ENCODE results near the gene THOC7.

Gene THOC7

DNA sequence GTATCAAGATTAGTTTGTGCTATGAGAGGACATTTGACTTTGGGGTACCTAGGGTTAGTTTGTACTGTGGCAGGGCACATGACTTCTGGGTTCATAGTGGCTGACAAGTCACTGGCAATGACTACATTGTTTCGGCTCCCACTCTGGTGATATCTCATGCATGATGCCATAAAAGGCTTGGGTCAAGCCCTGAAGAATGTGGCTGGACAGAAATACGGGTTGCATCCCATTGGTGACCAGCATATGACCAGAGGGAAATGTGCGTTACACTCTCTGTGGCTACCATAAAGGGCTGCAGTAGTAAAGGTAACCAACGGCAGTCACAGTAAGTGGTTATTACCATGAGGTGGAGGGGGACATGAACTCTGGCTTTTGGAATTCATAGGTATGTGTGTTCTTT lies 18.4 kb downstream of the THOC7 start:
- DNase-seq (ENCODE audit: low read depth) = no peak

DNA sequence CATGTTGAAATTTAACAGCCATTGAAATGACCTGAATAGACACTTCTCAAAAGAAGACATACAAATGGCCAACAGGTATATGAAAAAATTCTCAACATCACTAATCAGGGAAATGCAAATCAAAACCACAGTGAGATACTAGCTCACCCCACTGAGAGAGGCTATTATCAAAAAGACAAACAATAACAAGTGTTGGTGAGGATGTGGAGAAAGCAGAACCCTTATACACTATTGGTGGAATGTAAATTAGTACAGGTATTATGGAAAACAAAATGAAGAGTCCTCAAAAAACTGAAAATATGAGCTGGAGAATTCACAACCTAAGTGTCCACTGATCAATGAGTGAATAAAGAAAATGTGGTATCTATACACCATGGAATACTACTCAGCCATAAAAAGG lies 21.5 kb downstream of the THOC7 start:
- no peak for DNase-seq (ENCODE audit: low read depth)

DNA sequence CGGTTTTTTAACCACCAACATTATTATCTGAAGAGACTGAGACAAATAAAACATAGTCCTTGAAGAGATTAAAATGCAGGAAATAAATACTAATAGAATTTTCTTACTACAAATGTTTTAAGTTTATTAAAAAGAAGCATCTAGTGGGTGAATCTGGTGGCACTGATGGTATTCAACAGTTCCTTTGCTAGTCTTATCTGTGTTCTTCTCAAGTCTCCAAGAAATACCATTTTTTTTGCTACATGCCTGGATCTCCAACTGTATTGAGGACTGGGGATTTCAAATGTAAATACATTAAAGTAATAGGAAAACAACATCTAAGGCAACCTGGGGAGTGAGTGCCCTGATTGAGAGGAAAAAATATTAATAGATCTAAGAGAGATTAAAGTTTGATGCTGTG lies 21.9 kb downstream of the THOC7 start:
- DNase-seq (ENCODE audit: low read depth) = no peak

DNA sequence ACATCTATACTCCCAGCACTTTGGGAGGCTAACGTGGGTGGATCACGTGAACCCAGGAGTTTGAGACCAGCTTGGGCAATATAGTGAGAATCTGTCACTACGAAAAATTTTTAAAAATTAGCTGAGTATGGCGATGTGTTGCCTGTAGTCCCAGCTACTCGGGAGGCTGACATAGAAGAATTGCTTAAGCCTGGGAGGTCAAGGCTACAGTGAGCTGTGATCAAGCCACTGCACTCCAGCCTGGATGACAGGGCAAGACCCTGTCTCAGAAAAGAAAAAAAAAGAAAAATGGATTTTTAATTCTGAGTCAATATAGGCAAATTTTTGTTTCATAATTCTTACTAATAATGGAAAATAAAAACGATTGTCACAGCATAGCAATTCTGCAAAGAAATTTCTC lies 31.2 kb downstream of the THOC7 start:
- no peak for DNase-seq (ENCODE audit: low read depth)

DNA sequence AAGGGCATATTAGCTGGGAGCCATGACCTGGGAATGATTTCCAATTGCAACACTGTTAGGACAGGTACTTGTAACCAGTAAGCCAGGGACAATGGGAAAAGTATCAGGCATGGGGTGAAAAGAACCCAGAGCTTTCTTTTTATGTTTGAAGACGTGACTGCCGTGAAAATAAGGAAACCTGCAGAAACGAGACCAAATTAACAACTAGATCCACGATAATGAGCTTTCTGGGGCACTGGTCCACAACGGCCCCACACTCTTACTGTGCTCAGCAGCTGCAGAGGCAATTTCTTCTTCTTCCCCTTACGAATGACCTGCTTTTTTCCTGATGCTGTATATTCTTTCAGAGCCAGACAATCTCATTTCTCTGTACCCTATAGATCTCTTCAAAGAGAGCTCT lies 33.1 kb downstream of the THOC7 start:
- DNase-seq (ENCODE audit: low read depth) = no peak

DNA sequence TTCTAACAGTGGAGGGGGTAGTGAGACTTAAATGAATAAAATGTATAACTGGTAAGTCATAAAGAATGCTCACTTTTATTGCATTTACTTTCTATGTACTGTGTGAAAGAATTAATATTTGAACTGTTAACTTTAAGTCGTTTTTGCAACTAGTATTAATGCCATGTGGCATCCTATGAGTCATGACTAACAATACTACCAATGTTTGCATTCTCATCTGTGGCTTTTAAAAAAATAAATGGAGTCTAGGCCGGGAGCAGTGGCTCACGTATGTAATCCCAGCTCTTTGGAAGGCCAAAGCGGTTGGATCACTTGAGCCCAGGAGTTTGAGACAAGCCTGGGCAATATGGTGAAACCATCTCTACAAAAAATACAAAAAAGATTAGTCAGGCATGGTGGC lies 39.3 kb downstream of the THOC7 start:
- no peak for DNase-seq (ENCODE audit: low read depth)

DNA sequence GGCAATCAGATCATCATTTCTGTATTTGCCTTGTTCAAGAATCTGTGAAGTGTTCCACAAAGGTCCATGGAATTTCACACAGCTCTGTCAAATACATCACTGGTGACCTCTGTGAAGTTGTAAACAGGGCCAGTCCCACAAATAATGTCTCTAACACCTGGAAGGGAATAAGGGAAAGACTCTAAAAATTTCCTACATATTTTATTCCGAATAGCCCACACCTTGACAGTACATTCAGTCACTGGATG lies 44.5 kb downstream of the THOC7 start, which contains the start of gene C3orf49:
C3orf49 (plus strand) TSS at position 149 of the 248 bp plus-strand sequence. CDS start 173 bp downstream, outside the sequence.
- no peak for DNase-seq (ENCODE audit: low read depth)

DNA sequence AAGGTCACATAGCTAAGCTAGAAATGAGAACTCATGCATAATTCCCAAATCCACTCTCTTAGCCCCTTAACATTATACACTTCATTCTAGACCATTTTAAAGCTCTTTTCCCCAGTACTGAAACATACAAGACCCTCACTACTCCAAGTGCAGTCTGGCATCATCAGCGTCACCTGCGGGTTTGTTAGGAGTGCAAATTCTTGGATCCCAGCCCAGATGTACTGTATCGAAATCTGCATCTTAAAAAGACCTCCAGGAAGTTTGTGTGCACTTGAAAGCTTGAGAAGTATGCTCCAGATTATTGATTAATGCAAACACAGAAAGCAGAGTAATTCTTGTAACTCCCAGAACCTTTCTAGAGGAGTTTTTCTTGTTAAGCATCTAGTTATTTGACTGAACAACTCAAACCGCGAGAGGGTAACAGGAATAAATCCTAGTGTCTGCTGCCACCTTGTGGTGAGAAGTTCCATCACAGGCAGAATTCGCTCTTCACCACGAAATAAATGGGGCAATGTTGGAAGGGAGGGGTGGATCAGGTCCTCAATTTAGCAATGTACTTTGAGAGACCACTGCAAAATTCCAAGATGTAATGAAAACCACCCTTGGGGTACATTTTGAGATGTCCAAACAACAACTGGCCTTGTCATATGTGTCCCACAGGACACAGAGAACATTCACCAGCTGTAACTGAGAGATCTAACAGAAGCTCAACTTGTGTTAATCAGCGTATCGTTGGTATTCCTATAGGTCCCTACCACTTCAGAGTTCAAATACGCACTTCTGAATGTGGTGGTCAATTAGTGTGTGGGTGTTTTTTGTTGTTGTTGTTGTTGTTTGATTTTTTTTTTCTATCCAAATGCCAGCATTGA lies 45.1 kb downstream of the THOC7 start:
- DNase-seq (ENCODE audit: low read depth) = peak; percentile 44

DNA sequence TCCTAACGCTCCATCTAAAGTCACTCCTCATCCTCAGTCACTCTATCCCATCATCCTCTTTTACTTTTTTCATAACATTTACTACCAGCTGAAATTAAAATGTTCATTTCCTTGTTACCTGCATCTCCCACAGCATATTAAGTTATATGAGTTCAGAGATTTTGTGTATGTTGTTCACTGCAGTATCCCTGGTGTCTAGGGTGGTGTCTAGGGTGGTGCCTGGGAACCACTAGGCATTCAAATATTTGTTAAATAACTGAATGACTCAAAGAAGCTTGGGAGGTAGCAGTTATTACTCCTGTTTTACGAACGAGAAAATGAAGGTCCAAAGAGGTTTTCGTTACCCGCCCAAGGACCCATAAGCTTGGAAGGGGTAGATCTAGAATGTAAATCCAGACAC lies 46.4 kb downstream of the THOC7 start:
- no peak for DNase-seq (ENCODE audit: low read depth)

DNA sequence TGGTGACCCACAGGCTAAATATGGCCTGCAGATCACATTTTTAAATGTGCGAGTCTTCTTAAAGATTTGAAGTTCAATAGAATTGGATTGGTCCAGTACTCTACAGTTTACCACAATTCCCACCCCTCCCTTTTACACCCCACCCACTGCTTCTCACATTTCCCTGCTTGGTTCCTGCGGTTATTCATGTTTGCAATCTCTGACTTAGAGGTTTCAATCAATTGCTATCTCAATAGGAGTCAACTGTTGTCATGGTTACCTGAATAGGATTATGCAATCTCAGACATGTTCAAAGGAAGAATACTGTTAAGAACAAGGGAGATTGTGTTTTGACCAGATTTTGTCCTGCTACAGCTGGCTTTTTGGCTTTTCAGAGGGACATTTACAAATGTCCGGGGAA lies 49.4 kb downstream of the THOC7 start:
- no peak for DNase-seq (ENCODE audit: low read depth)

DNA sequence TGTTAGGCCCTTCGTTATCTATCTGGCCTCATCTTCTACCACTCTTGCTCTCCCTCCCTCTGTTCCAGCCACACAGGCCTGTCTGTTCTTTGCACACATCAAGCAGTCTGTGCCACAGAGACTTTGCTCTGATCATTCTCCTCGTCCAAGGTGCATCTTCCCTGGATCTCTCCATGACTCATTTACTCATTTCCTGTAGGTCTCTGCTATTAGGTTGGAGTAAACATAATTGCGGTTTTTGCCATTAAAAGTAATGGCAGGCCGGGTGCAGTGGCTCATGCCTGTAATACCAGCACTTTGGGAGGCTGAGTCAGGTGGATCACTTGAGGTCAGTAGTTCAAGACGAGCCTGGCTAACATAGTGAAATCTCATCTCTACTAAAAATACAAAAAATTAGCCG lies 54.0 kb downstream of the THOC7 start:
- DNase-seq (ENCODE audit: low read depth) = no peak

DNA sequence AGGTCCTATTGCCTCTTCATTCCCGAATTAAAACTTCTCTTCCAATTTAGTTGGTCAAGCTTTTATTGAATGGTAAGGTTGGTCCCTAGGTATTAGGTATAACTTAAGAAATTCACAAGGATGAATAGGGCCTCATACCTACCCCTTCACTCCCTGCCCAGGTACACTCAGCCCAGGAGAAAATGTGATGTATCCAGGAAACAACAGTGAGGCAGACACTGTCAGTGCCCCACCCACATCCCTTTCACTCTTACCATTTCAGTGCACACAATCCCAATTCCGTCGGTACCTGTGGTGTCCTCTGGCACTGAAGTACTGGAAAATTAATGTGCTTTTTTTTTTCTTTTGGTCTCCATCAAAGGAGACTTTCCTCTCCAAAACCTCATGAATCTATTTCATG lies 55.0 kb downstream of the THOC7 start:
- DNase-seq (ENCODE audit: low read depth) = no peak

DNA sequence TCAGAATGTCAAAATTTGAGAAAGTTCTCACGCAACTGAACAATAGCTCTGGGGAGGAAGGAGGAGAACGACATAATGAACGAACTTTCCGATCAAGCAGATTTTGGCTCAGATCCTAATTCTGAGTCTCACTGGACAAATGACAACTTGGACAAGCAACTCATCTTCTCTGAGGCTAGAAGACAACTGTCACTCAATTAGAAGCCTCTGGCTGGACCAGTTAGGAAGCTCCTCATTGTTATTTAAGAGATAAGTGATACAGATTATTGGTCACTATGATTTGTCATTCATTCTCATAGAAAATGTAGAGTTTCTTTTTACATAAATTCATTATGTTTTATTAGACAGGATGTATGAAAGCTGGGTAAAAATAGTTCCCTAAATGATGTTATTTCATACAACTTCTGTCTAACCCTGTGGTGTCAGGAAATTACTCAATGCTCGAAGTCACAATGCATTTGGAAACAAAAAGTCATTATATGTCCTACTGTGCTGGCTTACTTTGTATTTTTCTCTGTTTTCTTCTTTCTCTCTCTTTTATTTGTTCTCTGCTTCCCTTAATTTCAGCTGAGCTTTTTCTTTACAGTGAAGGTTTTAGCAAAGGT lies 55.5 kb downstream of the THOC7 start:
- DNase-seq (ENCODE audit: low read depth) = no peak

DNA sequence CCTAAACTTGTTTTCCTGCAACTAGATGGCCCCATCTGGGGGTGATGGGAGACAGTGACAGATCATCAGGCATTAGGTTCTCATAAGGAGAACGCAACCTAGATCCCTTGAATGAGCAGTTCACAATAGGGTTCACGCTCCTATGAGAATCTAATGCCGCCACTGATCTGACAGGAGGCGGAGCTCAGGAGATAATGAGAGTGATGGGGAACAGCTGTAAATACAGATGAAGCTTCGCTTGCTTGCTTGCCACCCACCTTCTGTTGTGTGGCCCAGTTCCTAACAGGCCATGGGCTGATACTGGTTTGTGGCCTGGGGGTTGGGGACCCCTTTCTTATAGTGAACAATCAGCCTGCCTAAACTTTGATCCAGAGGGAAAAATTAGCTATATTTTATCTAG lies 59.7 kb downstream of the THOC7 start:
- DNase-seq (ENCODE audit: low read depth) = no peak

DNA sequence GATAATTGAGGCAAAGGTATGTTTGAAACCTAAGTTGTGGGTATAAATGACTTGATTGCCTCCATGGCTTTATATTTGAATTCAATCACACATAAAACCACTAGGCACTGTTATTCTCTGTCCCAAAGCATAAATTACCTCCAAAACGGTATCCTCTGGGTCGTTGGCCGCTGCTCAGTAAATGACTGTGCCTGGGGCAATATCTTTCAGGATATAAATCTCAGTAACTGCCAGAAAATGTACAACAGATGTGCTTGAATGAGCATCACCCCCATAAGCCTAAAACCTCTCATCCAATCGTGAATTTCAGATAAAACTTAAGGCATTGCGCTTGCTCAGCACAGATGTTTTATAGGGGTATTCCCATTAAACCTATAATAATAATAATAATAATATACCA lies 63.5 kb downstream of the THOC7 start:
- no peak for DNase-seq (ENCODE audit: low read depth)

DNA sequence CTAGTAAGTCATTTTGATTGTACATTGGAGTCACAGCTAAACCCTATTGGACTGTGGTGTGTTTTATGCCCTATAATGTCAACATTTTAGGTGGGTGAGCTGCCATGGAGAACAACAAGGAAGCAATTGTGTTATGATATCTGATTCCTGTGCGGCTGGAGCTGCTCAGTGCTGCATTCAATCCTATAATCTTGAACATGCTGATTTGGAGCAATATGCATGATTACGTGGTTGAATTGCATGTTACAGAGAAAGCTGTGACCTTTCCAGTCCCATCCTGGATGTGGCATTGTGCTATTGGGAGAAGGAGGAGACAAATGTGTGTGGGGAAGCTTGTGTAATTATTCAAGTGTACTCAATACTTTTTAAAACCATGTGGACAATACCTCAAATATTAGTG lies 64.7 kb downstream of the THOC7 start:
- DNase-seq (ENCODE audit: low read depth) = no peak

DNA sequence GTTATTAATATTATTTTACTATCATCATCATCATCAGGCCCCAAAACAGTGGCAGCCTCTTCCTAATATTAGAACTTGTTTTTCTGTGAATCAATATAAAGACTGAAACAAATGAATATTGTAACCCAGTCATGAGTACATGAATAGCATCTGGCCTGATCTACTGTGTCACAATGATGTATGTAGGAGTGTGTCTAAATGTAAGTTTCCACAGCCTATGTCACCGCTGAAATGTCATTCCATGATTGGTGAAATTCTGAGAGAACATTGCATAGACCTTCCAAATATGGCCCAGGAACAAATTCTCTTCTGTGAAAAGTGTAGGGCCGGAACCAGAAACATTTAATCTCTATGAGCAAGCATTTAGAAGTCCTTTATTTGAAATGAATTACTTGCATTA lies 65.1 kb downstream of the THOC7 start:
- DNase-seq (ENCODE audit: low read depth) = no peak

DNA sequence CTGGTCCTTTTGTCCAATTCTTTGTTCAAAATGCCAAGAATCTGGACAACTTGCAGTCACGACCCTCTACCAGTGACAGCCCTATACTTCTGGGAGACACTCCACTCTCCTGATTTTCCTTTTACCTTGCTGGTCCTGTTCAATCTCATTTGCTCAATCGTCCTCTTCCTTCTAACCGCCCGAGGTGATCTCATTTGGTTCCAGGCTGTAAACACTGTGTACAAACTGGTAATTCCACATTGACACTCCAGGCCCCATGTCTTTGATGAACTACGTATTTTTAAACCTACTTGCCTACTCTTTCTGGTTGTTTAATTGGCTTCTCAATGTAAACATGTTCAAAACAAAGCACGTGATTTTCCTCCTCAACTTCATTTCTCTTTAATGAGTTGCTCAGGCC lies 68.2 kb downstream of the THOC7 start:
- no peak for DNase-seq (ENCODE audit: low read depth)

DNA sequence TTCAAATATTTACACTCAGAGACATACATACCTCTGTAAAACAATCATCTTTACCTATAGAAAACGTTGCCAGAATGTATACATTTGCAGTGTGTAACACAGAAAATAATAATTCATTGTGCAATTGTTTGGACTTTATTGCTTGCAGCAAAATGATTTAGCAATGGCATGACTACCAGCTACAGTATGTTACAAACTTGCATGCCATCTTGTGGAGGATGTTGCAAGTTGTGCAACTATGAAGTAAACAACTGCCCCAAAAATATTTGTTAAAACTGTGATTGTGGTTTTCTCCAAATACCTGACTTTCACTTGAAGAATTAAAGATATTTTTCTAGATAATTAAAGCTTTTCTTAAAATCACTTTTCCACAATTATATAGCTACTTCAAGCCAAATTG lies 71.6 kb downstream of the THOC7 start:
- no peak for DNase-seq (ENCODE audit: low read depth)

Data from activated T-cell treated with anti-CD3 and anti-CD28 coated beads for 24 hours (primary cell).